Measurements from ENCODE around the gene DGKB.

The DGKB gene

DNA sequence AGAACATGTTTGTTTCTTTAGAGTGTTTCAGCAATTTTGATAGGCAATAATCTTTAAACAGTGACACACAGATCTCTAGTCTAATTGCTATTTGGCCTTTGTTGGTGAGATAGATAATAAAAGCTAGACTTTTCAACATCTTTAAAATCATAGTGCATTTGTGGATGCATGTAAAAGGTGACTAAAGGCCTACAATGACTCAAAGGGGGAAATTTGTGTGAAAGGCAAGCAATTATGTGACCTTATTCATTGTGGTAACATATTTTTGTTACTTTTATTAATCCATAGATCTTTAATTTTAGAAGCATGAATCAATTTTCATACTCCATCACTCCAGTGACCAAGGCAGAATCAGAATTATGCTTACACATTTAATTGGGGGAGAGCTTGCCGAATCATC is 299.7 kb downstream of the DGKB start:
- H3K27ac ChIP-seq: no peak overlapping the region
- H3K4me3 ChIP-seq: no peak overlapping the region
- no peak for DNase-seq (ENCODE audit: low spot score)
- TF ChIP-seq, protein P1, sequence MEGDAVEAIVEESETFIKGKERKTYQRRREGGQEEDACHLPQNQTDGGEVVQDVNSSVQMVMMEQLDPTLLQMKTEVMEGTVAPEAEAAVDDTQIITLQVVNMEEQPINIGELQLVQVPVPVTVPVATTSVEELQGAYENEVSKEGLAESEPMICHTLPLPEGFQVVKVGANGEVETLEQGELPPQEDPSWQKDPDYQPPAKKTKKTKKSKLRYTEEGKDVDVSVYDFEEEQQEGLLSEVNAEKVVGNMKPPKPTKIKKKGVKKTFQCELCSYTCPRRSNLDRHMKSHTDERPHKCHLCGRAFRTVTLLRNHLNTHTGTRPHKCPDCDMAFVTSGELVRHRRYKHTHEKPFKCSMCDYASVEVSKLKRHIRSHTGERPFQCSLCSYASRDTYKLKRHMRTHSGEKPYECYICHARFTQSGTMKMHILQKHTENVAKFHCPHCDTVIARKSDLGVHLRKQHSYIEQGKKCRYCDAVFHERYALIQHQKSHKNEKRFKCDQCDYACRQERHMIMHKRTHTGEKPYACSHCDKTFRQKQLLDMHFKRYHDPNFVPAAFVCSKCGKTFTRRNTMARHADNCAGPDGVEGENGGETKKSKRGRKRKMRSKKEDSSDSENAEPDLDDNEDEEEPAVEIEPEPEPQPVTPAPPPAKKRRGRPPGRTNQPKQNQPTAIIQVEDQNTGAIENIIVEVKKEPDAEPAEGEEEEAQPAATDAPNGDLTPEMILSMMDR (IDR thresholded peaks at IDR 0.05): no peak

DNA sequence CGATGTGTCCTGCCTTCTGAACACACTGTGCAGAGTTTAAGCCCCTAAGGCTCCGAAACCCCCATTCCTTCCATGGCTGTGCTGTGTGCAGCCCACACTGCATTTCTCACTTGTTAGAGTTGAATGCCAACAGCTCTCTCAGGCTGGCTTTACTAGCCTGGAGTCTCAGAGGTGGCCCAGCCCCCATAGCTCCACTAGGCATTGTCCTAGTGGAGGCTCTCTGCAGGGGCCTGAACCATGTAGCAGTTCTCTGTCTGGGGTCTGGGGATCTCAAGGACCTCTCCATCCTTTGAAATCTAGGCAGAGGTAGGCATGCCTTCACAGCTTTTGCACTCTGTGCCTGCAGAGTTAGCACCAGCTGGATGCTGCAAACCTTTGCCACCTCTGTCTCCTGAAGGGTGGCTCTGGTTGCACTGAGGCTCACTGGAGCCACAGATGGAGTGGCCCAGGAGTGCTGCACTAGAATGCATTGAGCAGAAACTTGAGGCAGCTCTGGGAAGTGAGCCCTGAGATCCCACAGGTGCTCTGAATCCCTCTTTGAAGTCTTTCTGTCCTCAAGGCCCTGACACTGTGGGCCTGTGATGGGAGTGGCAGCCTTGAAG is 301.7 kb downstream of the DGKB start:
- TF ChIP-seq, protein P1 (IDR thresholded peaks at IDR 0.05): no peak
- DNase-seq (ENCODE audit: low spot score): no peak
- H3K4me3 ChIP-seq: no peak overlapping the region
- H3K27ac ChIP-seq: no peak overlapping the region

DNA sequence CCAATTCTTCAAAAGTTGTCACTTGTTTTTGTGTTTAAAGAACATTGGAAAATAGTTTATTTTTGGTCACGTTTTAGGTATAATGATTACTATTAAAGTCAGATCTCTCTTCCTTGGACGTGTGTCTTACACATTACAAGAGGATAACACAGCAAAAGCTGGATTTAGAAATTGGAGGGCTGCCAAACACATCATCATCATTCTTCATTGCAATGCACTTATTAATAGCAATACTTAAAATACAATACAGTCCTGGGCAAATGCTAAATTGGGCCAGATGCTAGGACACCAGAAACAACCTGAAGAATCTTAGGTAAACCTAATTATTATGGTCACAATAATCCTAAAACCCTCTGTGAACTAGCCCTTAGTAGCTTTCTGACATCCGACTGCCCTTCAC is 303.6 kb downstream of the DGKB start:
- DNase-seq (ENCODE audit: low spot score): no peak
- no peak overlapping the region for H3K4me3 ChIP-seq
- H3K27ac ChIP-seq: no peak overlapping the region
- TF ChIP-seq, protein P1 (IDR thresholded peaks at IDR 0.05): no peak

DNA sequence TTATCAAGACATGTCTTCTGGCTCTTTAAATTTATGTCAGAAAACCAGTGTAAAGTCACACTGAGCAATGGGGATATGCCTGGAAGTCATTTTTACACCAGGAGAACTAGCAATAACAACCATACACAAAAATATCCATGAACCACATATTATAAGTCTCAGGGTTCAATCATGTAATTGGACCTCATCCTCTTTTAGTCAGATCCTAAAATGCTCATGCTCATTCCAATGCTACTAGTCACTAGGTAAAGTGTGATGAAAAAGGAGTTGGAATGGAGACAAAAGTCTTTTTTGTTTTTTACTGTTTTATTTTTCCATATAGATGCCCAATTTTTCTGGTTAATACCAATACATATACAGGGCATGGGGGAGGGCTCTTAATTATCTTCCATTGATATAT is 306.1 kb downstream of the DGKB start:
- TF ChIP-seq, protein P1 (IDR thresholded peaks at IDR 0.05): no peak
- no peak overlapping the region for H3K4me3 ChIP-seq
- no peak for DNase-seq (ENCODE audit: low spot score)
- no peak overlapping the region for H3K27ac ChIP-seq

DNA sequence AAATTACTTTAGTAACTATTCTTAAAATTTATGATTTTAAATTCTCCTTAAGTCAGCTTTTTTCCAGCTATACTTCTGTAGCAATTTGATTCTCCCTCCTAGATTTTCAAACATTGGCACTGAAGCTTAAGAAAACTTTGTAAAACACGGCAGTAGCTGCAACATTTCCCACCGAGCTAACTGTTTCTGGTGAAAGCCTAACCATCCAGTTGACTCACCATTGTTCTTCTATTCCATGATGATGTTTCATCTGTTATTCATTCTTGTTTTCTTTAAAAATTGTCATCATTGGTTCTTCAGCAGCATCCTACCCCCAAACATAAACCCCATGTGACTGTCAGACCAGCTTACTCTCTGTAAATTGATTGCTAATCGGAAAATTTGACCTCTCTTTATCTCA is 312.3 kb downstream of the DGKB start:
- Histone ChIP-seq H3K4me3 (no peak overlapping the region), H3K27ac (no peak overlapping the region)
- DNase-seq (ENCODE audit: low spot score): no peak
- TF ChIP-seq, protein P1 (IDR thresholded peaks at IDR 0.05): no peak

DNA sequence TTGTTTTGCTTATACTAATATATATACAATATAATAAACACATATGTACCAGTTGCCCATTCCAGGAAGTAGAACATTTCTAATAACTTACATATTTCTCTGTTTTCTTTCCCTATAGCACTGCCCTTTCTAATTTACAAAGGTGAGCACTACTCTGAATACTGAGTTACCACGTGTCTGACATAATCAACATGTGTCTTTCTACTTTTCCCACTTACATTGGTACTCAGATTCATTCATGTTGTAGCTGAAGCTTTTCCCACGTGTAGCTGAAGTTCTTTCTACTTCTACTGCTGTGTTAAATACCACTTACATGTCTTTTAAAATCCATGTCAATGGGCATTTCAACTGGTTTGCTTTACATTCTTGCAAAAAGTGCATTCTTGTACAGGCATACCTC is 317.3 kb downstream of the DGKB start:
- no peak overlapping the region for H3K27ac ChIP-seq

DNA sequence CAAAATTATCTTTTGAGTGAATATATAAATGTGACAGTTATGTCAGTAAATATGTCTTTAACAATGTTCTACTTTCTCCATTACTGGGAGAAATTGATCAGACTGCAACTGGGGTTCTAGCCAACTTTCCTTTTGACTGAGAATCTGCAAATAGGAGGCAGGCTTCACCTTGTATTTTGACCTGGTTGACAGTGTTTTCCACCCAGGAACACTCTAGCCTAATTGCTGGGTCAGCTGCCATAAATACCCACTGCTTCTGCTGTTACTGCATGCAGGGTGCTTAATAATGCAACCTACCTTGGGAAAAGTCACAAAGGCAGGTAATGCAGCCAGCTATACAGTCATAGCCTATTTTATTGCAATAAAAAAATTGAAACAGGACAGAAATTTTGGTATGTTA is 319.0 kb downstream of the DGKB start:
- Histone ChIP-seq H3K27ac (no peak overlapping the region), H3K4me3 (no peak overlapping the region)
- TF ChIP-seq, protein P1 (IDR thresholded peaks at IDR 0.05): no peak
- no peak for DNase-seq (ENCODE audit: low spot score)

More for the DNA sequence above, 317.3 kb downstream of the DGKB start:
- DNase-seq (ENCODE audit: low spot score): no peak
- TF ChIP-seq, protein P1 (IDR thresholded peaks at IDR 0.05): no peak
- H3K4me3 ChIP-seq: no peak overlapping the region
